NT2/D1 (cell line): ENCODE data around the gene DYRK1A.

Experiments used
- YY1 ChIP-seq: IDR thresholded peaks from 2 replicates; pipeline ENCODE4 v1.6.1; 2011; ENCODE audit not compliant: insufficient read length, insufficient read depth
- ZNF274 ChIP-seq: IDR thresholded peaks from 2 replicates; pipeline ENCODE4 v1.6.1; 2011; ENCODE audit warnings: mild to moderate bottlenecking, low read depth, low read length

DNA sequence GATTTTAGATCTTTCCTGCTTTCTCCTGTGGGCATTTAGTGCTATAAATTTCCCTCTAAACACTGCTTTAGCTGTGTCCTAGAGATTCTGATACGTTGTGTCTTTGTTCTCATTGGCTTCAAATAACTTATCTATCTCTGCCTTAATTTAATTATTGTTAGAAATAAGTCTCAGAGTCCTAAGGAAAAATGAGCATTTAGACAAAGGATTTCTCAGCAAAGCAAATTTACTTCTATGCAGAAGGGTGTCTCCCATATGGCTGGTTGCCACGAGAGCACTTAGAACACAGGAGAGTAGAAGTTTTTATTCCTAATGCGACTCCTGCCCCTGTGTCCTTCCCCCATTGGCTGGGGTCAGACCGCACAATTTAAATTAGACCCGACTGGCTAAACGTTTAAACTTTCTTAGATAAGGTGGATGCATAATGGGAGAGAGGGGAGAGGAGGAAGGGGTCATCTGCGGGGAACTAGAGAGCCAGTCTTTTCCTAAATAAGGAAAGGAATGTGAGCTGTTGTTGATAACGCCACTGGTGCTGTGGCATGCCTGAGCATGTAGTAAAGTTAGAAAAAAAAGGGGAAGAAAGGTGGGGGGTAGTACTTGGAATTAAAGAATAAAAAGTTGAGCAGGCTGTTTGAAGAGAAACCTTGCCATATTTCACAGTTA lies 170.2 kb downstream of the DYRK1A start:
- TF ChIP-seq ZNF274 (no peak), YY1 (no peak)
